Activated T-helper 2 cell treated with anti-CD3 and anti-CD28 coated beads, Interferon-gamma antibody, Interleukin-2, Interleukin-4, amounts not matched to agents 10 μg/mL and 5 μg/mL and 100 μg/mL, durations not matched to agents 14 hours and 24 hours and 36 hours (primary cell): ENCODE measurements around the gene IL1R2. TPM values are rescaled to one million over a fixed set of nuclear protein-coding genes. Genes with fewer than 3 reads are reported as not detected.

Experiments used
- DNase-seq: peaks from one replicate; pipeline ENCODE4 v3.0.0; 2021; ENCODE audit warnings: low spot score
- H3K27ac Mint-ChIP-seq: one replicate; pipeline ENCODE4 v1.8.0; 2021; ENCODE audit warnings: mixed read lengths
- H3K27me3 Mint-ChIP-seq: one replicate; pipeline ENCODE4 v1.8.0; 2021; ENCODE audit warnings: low read depth, mixed read lengths
- H3K36me3 Mint-ChIP-seq: one replicate; pipeline ENCODE4 v1.8.0; 2021; ENCODE audit warnings: low read depth, mixed read lengths
- H3K4me1 Mint-ChIP-seq: one replicate; pipeline ENCODE4 v1.8.0; 2021; ENCODE audit warnings: low read depth, mixed read lengths
- H3K4me3 Mint-ChIP-seq: one replicate; pipeline ENCODE4 v1.8.0; 2021; ENCODE audit warnings: low read depth, mild to moderate bottlenecking, moderate library complexity, mixed read lengths
- H3K9me3 Mint-ChIP-seq: one replicate; pipeline ENCODE4 v1.8.0; 2021; ENCODE audit warnings: mixed read lengths
- intact Hi-C: fragments of 100-400 bp; cut with micrococcal nuclease; formaldehyde crosslinking; loops from one replicate; pipeline ENCODE4 v1.15.1; 2023
- total RNA-seq: library from RNA; stranded (reverse); gene quantifications from 2 replicates; pipeline ENCODE4 v1.2.3, GENCODE V29; 2022

IL1R2 gene
- total RNA-seq, 1 donor from 2014 or later: 1.8 TPM

DNA sequence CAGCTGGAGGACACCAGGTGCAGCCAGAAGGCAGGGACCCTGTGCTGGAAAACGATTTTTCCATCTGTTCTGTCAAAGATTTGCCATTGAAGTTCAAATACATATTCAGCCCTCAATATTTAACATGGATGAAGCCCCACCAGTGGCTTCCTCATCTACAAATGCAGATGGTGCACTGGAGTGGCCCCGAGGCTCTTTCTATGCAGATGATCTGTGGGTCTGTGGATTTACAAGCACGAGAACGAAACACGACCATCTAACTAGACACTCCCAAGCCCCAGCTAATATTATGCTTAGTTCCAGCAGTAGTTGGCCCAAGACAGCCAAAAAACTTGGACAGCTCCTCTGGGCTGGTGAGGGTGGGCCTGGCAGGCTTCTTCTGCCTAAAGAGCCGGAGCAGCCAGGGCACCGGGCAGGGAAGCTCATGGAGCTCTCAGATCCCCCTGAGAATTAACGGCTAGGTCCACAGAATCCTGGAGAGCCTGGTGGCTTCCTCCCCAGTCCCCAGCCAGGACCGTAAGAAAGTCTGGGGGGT is 9.2 kb upstream of the IL1R2 start:
- Mint-ChIP-seq H3K27ac (no peak overlapping the region), H3K27me3 (no peaks in the 10 kb centered on the region), H3K4me3 (no peak overlapping the region), H3K9me3 (no peaks in the 10 kb centered on the region), H3K4me1 (peaks cover 5% of the 10 kb centered on the region), H3K36me3 (no peaks in the 10 kb centered on the region)
- intact Hi-C loops: no loop called here
- DNase-seq: no peak

DNA sequence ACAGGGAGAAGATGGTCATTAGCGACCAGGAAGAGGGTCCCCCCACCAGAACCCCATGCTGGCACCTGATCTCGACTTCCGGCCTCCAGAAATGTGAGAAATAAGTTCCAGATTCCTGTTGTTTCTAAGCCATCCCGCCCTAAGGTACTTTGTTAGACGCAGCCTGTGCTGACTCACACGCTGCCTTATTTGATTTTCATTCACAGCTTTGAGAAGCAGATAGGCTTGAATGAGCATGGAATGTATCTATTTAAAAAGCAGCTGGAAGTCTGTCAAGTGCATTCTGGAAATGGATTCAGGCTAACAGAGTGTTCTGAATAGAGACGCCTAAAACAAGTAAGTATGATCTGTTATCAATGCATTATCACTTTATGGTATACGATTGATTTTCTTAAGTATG is 8.3 kb upstream of the IL1R2 start:
- no peaks in the 10 kb centered on the region for H3K36me3 Mint-ChIP-seq
- intact Hi-C loops: no loop called here

DNA sequence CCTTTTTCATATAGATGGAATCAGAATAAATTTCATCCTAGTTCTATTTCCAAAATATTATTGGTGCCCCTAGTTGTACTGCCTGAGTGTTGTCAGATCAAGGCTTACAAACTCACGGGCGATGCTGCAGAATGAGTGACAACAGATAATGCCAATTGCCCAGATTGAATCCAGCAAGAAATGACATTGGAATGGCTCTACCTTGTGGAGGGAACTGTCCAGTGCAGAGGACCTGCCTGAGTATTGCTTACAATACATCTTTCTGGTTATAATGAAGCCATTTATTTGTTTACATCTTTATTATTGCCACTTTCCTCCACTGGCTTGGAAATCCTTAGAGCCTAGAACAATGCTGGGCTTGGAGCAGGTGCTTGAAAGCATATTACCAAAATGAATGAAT is 7.8 kb upstream of the IL1R2 start:
- DNase-seq: no peak
- Mint-ChIP-seq H3K4me1 (peaks cover 7% of the 10 kb centered on the region), H3K9me3 (no peaks in the 10 kb centered on the region), H3K27ac (no peak overlapping the region), H3K27me3 (peaks cover 2% of the 10 kb centered on the region), H3K4me3 (no peak overlapping the region), H3K36me3 (no peaks in the 10 kb centered on the region)
- intact Hi-C loops: no loop called here

More for the DNA sequence above, 8.3 kb upstream of the IL1R2 start:
- no peak overlapping the region for H3K4me3 Mint-ChIP-seq
- no peaks in the 10 kb centered on the region for H3K9me3 Mint-ChIP-seq
- no peak for DNase-seq
- H3K27me3 Mint-ChIP-seq: peaks cover 2% of the 10 kb centered on the region
- peaks cover 7% of the 10 kb centered on the region for H3K4me1 Mint-ChIP-seq
- no peak overlapping the region for H3K27ac Mint-ChIP-seq

GRCh38 chr2:101984656-101985055 is 7.1 kb upstream of the IL1R2 start:
- peaks cover 7% of the 10 kb centered on the region for H3K4me1 Mint-ChIP-seq
- intact Hi-C loops: no loop called here
- DNase-seq: no peak
- no peak overlapping the region for H3K4me3 Mint-ChIP-seq
- H3K36me3 Mint-ChIP-seq: no peaks in the 10 kb centered on the region
- no peaks in the 10 kb centered on the region for H3K9me3 Mint-ChIP-seq
- peaks cover 2% of the 10 kb centered on the region for H3K27me3 Mint-ChIP-seq
- no peak overlapping the region for H3K27ac Mint-ChIP-seq

DNA sequence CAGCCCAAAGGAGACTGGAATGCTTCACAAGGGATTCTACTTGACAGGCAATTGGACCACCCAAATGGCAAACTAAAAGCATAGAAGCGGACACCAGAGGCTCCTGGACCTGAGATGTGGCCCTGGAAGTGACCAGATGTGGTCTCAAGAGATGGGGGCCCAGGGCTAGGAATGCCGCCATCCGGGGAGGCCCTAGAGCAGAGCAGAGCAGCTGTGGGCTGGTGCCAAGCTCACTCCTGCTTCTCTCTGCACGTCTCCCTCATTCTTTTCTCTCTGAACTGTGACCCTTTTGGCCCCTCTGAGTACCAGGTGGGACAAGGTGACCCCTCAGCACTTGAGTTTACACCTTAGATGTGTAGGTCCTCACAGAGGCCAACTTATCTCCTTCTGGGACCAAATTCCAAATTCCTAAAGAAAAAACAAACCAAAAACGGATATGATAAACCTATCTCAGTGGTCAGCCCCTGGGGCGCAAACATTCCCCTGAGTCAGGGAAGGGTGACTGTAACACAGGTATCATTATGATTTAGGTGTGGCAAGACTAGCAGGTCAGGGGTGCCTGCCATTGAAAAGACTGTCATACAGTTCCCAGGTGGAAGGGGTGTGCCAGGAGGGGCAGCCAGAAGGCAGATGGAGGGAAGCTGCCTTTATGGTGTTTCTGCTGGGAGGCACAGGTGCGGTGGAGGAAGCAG is 6.5 kb upstream of the IL1R2 start:
- no peak overlapping the region for H3K27ac Mint-ChIP-seq
- H3K9me3 Mint-ChIP-seq: no peaks in the 10 kb centered on the region
- H3K36me3 Mint-ChIP-seq: no peaks in the 10 kb centered on the region
- peaks cover 7% of the 10 kb centered on the region for H3K4me1 Mint-ChIP-seq
- intact Hi-C loops: no loop called here
- peaks cover 5% of the 10 kb centered on the region for H3K27me3 Mint-ChIP-seq
- DNase-seq: no peak
- H3K4me3 Mint-ChIP-seq: no peak overlapping the region

DNA sequence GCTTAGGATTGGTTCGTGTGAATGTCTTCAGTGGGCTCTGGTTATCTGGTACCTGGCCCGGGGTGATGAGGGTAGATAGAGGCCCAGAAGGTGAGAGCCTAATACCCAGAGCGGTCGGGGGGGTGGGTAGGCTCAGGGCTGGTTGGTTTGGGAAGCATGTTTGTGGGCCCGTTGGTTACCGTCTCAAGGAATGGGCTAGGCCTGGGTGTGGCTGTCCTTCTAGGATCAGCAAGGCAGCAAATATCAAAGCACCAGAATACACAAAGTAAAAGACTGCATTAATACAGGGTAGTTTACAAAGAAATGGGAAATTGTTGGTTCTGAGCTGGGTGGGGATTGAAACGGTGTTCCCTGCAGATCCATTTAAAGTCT is 6.0 kb upstream of the IL1R2 start:
- Mint-ChIP-seq H3K4me3 (no peak overlapping the region), H3K36me3 (no peaks in the 10 kb centered on the region), H3K27ac (no peak overlapping the region), H3K27me3 (peaks cover 7% of the 10 kb centered on the region), H3K9me3 (no peaks in the 10 kb centered on the region), H3K4me1 (peaks cover 7% of the 10 kb centered on the region)
- intact Hi-C loops: no loop called here
- DNase-seq: no peak

GRCh38 chr2:101986376-101986775 is 5.4 kb upstream of the IL1R2 start:
- Mint-ChIP-seq H3K4me1 (peaks cover 7% of the 10 kb centered on the region), H3K36me3 (no peaks in the 10 kb centered on the region), H3K9me3 (no peaks in the 10 kb centered on the region), H3K4me3 (no peak overlapping the region), H3K27ac (no peak overlapping the region), H3K27me3 (peaks cover 11% of the 10 kb centered on the region)
- intact Hi-C loops: no loop called here
- no peak for DNase-seq

DNA sequence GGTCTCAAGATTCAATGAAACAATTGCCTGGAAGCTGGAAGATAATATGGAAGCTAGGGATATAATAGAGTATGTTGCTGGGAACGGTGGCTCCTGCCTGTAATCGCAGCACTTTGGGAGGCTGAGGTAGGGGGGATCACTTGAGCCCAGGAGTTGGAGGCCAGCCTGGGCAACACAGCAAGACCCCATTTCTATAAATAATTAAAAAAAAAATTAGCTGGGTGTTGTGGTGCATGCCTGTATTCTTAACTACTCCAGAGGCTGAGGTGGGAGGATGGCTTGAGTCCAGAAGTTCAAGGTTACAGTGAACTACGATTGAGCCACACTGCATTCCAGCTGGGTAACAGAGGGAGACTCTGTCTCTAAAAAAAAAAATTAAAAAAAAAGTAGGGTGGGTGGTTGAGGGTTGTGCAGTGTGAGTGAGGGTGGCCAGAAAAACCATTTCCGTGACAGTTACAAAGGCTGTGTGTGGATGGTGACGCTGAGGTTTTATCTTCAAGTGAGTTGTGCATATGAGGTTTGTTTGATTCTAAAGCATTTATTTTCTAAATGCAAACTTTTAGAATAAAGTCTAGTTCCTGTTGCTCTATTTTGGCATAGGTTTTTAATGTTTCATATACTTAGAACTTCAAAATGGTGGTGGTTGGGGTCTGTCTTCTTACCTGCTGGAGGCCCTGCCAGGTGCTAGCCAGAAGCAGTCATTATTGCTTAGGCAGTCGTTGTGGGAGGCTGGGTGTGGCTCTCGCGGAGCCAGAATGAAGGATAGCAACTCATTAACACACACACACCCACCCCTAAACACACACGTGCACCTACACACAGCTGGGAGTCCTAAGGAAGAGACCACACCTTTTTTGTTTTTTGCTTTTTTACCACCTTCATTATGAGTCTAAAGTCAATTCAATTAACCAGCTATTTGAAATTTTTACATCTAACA is 4.7 kb upstream of the IL1R2 start:
- H3K4me3 Mint-ChIP-seq: no peak overlapping the region
- no peaks in the 10 kb centered on the region for H3K36me3 Mint-ChIP-seq
- H3K27ac Mint-ChIP-seq: no peak overlapping the region
- H3K9me3 Mint-ChIP-seq: no peaks in the 10 kb centered on the region
- intact Hi-C loops: no loop called here
- peaks cover 16% of the 10 kb centered on the region for H3K27me3 Mint-ChIP-seq
- DNase-seq: no peak
- peaks cover 8% of the 10 kb centered on the region for H3K4me1 Mint-ChIP-seq

DNA sequence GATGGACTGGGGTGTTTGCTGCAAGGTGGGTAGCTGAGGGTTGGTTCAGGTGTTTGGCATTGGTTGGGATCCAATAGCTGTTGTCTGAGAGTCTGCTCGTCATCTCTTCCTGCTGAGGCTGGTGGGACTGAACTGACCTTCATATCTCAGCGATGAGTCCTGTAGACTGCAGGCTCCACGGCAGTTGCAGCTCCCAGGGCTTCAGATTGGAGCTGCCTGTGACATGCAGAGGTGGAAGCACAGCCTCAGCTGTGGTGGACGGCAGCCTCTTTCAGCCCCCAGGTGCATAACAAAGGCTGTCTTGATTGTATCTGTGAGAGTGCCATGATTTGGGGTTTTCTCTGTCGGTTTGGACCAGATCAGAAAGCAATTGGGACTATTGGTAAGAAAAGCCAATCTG is 3.9 kb upstream of the IL1R2 start:
- no peak for DNase-seq
- Mint-ChIP-seq H3K36me3 (no peaks in the 10 kb centered on the region), H3K9me3 (no peaks in the 10 kb centered on the region), H3K4me1 (peaks cover 8% of the 10 kb centered on the region), H3K27me3 (peaks cover 22% of the 10 kb centered on the region), H3K4me3 (no peak overlapping the region), H3K27ac (no peak overlapping the region)
- intact Hi-C loops: no loop called here

- no peak for DNase-seq
- Mint-ChIP-seq H3K4me1 (peaks cover 8% of the 10 kb centered on the region), H3K27me3 (peaks cover 23% of the 10 kb centered on the region), H3K36me3 (no peaks in the 10 kb centered on the region), H3K9me3 (no peaks in the 10 kb centered on the region), H3K4me3 (no peak overlapping the region), H3K27ac (no peak overlapping the region)
- intact Hi-C loops: no loop called here
Measured at GRCh38 chr2:101988541-101988940, 3.2 kb upstream of the IL1R2 start.

DNA sequence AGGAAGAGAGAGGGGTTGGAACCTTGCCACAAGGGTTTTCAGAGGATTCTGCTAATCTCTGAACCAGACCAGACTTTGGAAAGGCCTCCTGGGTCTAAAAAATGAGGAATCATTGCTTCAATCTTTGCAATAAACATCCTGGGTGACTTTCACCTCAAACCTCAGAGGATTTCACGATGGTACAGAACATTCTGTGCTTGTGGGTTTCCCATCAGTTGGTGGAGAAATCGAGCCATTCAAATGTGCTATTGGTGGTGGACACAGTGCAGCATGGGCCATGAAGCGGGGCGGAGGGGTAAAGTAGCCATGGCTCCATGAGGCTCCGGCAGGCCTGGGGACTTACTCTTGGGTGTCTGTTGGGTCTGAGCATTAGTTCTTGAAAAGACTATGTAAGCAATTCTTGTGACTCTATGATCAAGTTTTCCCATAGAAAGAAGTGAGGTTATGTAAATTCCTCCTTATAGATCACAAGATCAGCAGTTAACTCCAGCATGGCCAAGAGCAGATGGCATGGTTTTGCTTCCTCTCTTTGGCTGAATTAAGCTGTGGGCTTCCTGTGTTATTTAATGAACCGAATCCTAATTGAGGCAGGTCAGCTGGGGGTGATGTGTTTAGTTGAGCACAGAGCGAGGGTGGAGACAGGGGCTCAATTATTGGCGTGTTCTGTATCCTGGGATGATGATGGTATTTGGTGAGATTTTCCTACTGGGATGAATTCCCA is 1.9 kb upstream of the IL1R2 start:
- Mint-ChIP-seq H3K4me3 (no peak overlapping the region), H3K27me3 (peaks cover 24% of the 10 kb centered on the region)
- intact Hi-C loops: no loop called here

DNA sequence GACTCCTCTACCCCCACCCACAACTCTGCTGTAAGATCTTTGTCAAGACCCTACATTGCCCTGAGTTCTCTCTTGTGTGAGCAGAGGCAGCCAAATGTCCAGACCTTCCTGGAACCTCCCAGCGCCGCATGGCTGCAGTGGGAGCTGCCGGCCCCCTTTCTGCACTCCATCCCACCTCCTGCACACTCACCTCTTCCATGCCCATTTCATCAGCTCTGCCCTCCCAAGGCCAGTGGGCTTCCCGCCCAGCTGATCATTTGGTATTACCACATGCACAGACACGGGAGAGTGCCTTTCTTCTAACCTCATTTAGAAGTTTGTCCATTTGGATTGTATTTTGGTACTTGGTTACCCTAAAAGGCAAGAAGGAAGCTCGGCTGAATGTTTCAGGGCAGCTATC is 2.0 kb downstream of the IL1R2 start:
- DNase-seq: no peak
- intact Hi-C loops: no loop called here
- peaks cover 22% of the 10 kb centered on the region for H3K27me3 Mint-ChIP-seq
- no peak overlapping the region for H3K4me3 Mint-ChIP-seq
- H3K36me3 Mint-ChIP-seq: no peaks in the 10 kb centered on the region
- H3K27ac Mint-ChIP-seq: no peak overlapping the region
- no peaks in the 10 kb centered on the region for H3K9me3 Mint-ChIP-seq
- H3K4me1 Mint-ChIP-seq: peaks cover 6% of the 10 kb centered on the region

More for the DNA sequence above, 1.9 kb upstream of the IL1R2 start:
- DNase-seq: no peak
- no peak overlapping the region for H3K27ac Mint-ChIP-seq
- peaks cover 8% of the 10 kb centered on the region for H3K4me1 Mint-ChIP-seq
- no peaks in the 10 kb centered on the region for H3K9me3 Mint-ChIP-seq
- no peaks in the 10 kb centered on the region for H3K36me3 Mint-ChIP-seq
